Effector CD4-positive, alpha-beta T cell (primary cell): ENCODE measurements around the gene RALGDS.

ENCODE experiments used
- DNase-seq: peaks from one replicate; pipeline ENCODE4 v3.0.0-alpha.2; 2020

The RALGDS gene

GRCh38 chr9:133151041-133151440 lies 30.0 kb upstream of the RALGDS start:
- DNase-seq: no peak

DNA sequence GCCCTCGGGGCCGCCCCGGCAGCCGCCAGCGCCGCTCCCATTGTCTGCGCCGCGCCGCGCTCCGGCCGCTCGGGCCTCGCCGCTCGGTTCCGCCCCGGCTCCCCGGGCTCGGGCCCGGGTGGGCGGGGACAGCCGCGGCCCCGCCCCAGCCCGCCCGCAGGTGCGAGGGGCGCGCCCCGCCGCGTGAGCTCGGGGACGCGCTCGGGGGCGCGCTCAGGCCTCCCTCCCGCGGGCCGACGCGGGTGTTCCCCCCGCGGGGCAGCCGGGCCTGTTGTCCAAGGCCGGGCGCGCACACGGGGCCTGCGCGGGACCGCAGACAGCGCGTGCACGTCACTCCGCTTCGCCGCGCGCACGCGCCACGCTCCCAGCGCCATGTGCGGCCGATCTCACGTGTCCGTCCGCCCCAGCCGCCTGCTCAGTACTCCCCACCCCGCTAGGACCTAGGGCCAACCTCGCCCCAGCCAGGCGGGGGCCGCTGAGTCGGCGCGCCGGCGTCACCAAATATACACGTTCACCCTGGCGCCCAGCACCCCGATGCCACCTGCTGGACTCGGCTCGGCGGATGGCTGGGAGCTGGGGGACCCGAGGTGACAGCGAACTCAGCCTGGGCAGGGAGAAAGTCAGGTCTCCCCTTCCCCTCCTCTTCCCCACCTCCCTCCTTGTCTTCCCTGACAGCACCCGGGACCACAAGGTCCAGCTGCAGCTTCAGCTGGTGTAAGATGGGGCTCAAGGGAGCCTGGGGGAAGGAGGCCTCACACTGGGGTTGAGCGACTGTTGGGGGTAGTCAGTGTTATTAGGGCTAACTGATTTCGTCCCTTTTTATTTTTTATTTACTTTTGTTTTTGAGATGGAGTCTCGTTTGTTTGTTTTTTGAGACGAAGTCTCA lies 28.3 kb upstream of the RALGDS start:
- DNase-seq: peak; percentile 74

GRCh38 chr9:133148199-133149129 lies 27.4 kb upstream of the RALGDS start:
- peak; percentile 57 for DNase-seq

DNA sequence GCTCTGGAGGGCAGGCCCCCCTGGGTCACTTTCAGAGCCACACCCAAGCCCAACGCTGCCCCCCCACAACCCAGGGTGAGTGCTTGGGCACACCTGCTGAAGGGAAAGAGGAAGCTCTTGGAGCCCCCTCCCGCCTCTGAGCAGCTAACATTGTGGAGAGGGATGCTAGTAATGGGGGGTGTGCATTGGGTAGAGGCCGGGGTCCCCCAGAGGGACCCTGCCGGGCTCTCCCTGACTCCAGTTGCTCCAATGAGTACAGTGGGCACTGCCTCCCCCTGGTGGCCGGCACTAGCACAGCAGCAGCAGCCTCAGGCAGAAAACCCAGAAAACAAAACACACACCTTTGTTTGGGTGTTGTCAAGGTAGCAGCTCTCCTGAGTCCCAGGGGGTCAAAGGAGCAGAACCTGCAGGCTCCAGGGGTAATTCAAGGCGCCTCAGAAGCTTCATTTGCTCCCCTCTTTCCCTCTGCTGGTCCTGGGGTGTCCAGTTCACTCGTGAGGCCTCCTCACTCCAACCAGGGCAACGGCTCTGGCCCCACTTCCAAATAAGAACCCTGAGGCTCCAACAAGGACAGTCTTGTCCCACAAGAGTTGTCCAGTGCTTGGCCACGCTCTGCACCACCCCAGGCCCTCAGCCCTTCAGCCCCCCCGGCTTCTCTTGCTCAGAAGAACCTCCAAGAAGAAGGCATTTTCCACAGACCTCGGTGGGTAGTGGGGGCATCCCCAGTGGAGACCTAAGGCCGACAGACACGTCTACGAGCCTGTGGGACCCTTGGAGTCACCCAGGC lies 26.6 kb upstream of the RALGDS start:
- peak; percentile 88 for DNase-seq

GRCh38 chr9:133146746-133147411 lies 25.8 kb upstream of the RALGDS start:
- no peak for DNase-seq

- no peak for DNase-seq
Measured at GRCh38 chr9:133144904-133145851, 24.1 kb upstream of the RALGDS start.

GRCh38 chr9:133144142-133144903 lies 23.3 kb upstream of the RALGDS start:
- peak; percentile 90 for DNase-seq

- DNase-seq: no peak
Measured at GRCh38 chr9:133143639-133144141, 22.6 kb upstream of the RALGDS start.

DNA sequence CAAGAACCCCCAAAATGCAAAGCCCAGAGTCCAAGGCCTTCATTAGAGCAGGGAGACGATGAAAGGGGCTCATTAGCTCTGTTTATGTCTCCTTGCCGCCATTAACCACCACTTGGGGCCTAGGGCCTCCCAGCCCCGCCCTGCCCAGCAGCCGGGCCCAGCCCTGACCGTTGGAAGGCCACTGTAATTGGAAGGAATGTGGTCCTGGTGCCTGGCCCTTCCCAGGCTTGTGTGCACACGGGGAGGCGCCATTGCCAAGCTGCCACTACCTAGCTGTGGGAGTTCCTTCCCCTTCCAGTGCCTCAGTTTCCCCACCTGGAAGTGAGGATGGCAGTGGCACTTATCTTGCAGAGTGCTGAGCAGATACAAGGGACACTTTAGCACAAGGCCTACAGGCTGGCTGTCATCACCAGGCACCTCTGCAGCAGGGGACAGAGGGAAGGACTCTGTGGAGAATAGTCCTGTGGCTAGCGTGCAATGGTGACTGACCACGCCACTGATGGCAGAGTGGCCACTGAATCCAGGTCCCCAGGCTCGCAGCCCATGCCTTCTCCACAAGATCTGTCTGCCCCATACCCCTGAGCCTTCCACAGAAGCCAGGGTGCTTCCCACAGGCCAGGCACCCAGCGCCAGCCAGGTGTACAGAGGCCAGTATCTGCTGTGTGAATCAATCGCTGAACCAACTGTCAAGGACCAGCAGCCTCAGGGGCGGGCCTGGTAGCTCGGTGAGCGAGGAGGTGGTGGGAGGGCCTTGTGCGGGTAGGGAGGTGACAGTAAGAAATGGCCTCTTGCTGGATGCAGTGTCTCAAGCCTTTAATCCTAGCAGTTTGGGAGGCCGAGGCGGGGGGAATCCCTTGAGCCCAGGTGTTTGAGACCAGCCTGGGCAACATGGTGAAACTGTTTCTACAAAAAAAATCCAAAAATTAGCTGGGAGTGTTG lies 21.9 kb upstream of the RALGDS start:
- DNase-seq: no peak

DNA sequence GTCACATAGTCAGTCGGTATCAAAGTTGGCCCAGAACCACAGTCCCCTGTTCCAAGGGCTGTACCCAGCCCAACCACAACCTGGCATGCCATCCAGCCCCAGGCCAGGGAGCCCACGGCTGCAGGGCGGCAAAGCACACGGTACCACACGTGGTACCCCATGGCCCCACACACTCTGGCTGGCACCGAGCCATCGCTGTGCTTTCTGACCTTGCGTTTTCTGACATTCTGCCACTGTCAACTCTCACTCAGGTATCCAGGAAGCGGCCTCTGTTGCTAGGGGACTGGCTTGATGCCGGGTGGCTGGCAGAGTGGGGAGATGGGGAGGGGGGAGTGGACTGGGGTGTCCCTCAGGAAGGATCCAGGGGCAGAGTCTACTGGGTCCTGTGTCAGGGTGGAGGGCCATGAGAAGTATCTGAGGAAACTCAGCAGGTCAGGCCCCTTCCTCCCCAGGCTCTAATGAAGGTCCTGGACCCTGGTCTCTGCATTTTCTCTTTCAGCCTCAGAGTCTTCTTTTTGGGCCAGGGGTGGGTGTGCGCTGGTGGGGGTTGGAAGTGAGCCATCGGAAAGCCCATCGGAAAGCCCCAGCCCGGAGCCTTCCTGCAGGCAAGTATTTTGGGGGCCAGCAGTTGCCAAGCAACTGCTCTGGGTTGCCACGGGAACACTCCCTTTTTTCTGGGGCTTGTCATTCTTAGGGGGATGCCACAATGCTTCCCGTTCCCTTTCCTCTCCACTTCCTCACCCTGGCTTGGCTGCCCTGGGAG lies 21.0 kb upstream of the RALGDS start:
- DNase-seq: peak; percentile 85

DNA sequence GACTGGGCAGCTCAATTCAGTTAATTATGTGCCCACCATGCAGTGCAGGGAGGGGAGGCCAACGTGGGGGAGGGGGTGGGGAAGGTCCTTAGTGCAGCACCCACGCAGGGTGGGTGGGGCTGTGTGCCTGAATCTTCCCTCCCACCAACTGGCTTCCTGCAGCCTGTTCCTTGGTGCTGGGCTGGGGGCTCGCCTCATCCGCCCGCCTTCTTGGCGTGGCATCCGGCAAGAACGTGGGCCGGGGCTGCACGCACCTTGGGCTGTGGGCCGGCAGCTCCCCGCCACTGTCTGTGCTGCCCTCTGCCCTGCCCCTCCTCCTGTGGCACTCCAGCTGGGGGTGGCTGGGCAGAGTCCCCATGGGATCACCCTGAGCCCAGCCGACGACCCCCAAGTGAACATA lies 19.6 kb upstream of the RALGDS start:
- DNase-seq: no peak

- no peak for DNase-seq
Measured at GRCh38 chr9:133140174-133140505, 19.1 kb upstream of the RALGDS start.

DNA sequence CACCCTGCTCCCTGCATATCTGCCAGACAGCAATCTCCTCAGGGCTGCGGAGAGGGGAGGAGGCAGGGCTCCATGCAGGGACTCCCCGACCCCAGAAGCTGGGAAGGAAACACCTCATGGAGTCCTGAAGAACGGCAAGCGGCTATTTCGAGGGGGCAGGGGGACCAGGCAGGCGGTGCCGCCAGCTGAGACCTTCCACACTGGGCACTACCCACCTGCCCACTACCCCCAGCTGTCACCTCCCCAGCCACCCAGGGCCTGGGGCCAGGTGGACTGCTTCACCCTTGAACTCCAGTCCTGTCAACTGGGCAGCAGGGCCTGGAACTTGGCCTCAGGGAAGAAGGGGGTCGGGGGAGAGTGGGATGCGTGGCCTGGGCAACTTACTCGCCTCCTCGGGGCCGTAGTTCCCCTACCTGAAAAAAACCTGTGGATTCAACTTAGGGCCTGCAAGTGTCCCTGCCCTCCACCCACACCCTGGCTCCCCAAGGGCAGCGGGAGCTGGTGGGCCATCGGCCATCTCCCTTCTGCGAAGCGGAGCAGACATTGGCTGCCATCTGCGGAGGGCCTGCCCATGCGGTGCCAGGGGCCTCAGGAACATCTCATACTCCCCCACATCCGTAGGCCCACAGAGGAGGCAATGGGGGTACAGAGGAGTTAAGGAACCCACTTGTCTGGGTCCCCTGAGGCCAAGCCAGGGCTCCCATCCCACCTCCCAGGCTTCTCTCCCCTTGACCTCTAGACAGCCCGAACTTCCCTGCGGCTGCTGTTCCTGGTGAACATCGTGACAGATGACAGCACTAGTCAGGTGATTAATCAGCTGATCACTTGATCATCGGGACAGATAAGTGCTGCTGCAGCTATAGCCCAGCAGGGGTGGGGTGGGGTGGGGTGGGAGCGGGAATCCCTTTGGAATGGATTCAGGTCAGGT lies 18.5 kb upstream of the RALGDS start:
- DNase-seq: no peak

DNA sequence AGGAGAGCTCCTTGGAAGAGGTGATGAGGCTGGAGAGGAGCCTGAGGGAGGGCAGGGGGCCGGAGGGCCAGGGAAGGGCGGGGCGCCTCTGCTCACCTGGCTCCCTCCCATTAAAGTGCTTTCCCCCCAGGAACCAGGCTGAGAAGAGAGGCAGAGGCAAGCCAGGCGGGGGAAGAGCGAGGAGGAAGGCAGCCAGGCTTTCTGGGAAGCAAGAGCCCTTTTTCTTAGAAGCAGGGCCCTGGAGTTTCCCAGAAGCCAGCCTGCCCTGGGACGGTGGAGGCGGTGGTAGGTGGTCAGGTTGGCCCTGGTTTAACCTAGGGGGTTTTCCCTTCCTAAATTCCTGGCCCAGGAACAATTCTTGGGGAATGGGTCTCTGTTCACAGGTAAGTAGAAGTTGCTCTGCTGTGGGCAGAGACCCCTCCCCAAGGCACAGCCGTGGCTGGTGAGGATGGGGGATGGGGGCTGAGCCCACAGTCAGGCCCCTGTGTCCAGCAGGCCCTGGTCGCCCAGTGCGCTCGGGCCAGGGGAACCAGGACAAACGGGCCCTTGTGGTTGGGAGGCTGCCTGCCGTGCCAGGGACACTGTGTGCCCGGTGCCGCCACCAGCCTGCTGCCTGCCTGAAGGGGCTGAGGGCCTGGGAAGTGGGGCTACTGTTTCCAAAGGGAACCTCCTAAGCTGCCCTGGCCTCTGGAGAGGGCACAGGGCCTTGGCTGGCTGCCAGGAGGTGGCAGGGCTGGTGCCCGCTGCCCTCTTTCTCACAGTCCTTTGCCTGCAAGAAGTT lies 16.6 kb upstream of the RALGDS start:
- no peak for DNase-seq

GRCh38 chr9:133135146-133135745 lies 14.2 kb upstream of the RALGDS start:
- peak; percentile 54 for DNase-seq
